HL-60 (cell line): ENCODE data around the gene DSE.

Experiments used
- DNase-seq, 2 experiments: peaks; one replicate each; pipeline ENCODE4 v3.0.0-alpha.2; 2010 to 2020; ENCODE audit warnings: low read depth in 1 of 2, low spot score in 1 of 2
- H3K27ac ChIP-seq: fragments of 250-450 bp; sonication (Bioruptor Pico); replicated peaks from 2 replicates; pipeline ENCODE4 v1.5.1; 2020; ENCODE audit warnings: mild to moderate bottlenecking, moderate library complexity
- H3K27me3 ChIP-seq: fragments of 250-450 bp; sonication (Bioruptor Pico); 2 replicates; pipeline ENCODE4 v1.5.1; 2021; ENCODE audit warnings: mild to moderate bottlenecking, moderate library complexity; ENCODE audit not compliant: insufficient read depth, poor library complexity, severe bottlenecking
- H3K4me3 ChIP-seq: replicated peaks from 2 replicates; pipeline ENCODE4 v1.5.1; 2011; ENCODE audit warnings: mild to moderate bottlenecking, control low read depth, low read length; ENCODE audit not compliant: insufficient read depth
- GABPA ChIP-seq: IDR thresholded peaks from 2 replicates; pipeline ENCODE4 v1.6.1; 2012; ENCODE audit warnings: low read depth
- POLR2AphosphoS5 ChIP-seq: IDR thresholded peaks from 2 replicates; pipeline ENCODE4 v1.6.1; 2012; ENCODE audit warnings: low read depth
- SPI1 ChIP-seq: IDR thresholded peaks from 2 replicates; pipeline ENCODE4 v1.6.1; 2012; ENCODE audit warnings: low read depth, mild to moderate bottlenecking, borderline replicate concordance
- TF ChIP-seq, protein P1 (sequence below): IDR thresholded peaks from 2 replicates; pipeline ENCODE4 v1.6.1; 2012; ENCODE audit warnings: low read depth; ENCODE audit not compliant: insufficient replicate concordance
- TF ChIP-seq, protein P2 (sequence below): IDR thresholded peaks from one replicate; pipeline ENCODE4 v1.5.1; 2011; ENCODE audit warnings: low read length, control low read depth, inconsistent platforms; ENCODE audit not compliant: insufficient read depth

DSE gene

DNA sequence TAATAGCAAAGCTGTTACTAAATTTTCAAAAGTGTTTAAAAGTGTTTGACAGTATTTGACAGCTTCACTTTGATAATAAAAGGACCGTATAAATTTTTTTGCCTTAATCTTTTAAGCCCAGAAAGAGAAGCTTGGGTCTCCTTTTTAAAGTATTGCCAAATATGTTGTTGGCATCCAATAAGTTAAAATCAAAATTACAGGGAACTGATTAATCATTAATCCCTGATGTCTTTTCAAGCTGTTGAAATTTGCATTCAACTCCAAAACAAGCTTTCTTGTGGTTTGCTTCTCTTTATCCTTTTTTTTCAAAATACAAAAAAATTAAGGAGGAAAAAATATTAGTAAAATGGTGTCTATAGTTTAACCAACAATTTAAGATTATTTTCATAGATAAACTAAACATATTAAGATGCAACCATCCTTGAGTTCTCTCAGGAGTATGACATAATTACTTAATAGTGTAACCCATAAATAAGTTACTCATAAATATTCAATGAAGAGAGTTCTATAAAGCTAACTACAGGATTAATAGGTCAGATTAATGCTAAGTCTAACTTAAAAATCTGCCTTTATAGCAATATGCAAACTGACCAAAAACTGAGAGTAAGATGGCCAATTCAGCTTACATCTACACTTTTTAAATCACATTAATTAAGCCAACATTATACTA lies 63.4 kb downstream of the DSE start:
- H3K27me3 ChIP-seq, result no peaks in the 10 kb centered on the region
- H3K4me3 ChIP-seq, result no peak overlapping the region
- no peak for DNase-seq
- TF ChIP-seq POLR2AphosphoS5, result no peak
- no peak for TF ChIP-seq SPI1
- H3K27ac ChIP-seq, result no peak overlapping the region

DNA sequence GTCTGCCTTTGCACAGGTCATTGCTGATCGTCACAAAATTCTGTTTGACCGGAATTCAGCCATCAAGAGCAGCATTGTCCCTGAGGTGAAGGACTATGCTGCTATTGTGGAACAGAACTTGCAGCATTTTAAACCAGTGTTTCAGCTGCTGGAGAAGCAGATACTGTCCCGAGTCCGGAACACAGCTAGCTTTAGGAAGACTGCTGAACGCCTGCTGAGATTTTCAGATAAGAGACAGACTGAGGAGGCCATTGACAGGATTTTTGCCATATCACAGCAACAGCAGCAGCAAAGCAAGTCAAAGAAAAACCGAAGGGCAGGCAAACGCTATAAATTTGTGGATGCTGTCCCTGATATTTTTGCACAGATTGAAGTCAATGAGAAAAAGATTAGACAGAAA lies 65.8 kb downstream of the DSE start:
- no peak for DNase-seq
- no peak for TF ChIP-seq POLR2AphosphoS5
- TF ChIP-seq, protein P1, sequence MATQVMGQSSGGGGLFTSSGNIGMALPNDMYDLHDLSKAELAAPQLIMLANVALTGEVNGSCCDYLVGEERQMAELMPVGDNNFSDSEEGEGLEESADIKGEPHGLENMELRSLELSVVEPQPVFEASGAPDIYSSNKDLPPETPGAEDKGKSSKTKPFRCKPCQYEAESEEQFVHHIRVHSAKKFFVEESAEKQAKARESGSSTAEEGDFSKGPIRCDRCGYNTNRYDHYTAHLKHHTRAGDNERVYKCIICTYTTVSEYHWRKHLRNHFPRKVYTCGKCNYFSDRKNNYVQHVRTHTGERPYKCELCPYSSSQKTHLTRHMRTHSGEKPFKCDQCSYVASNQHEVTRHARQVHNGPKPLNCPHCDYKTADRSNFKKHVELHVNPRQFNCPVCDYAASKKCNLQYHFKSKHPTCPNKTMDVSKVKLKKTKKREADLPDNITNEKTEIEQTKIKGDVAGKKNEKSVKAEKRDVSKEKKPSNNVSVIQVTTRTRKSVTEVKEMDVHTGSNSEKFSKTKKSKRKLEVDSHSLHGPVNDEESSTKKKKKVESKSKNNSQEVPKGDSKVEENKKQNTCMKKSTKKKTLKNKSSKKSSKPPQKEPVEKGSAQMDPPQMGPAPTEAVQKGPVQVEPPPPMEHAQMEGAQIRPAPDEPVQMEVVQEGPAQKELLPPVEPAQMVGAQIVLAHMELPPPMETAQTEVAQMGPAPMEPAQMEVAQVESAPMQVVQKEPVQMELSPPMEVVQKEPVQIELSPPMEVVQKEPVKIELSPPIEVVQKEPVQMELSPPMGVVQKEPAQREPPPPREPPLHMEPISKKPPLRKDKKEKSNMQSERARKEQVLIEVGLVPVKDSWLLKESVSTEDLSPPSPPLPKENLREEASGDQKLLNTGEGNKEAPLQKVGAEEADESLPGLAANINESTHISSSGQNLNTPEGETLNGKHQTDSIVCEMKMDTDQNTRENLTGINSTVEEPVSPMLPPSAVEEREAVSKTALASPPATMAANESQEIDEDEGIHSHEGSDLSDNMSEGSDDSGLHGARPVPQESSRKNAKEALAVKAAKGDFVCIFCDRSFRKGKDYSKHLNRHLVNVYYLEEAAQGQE, result no peak
- TF ChIP-seq, protein P2, sequence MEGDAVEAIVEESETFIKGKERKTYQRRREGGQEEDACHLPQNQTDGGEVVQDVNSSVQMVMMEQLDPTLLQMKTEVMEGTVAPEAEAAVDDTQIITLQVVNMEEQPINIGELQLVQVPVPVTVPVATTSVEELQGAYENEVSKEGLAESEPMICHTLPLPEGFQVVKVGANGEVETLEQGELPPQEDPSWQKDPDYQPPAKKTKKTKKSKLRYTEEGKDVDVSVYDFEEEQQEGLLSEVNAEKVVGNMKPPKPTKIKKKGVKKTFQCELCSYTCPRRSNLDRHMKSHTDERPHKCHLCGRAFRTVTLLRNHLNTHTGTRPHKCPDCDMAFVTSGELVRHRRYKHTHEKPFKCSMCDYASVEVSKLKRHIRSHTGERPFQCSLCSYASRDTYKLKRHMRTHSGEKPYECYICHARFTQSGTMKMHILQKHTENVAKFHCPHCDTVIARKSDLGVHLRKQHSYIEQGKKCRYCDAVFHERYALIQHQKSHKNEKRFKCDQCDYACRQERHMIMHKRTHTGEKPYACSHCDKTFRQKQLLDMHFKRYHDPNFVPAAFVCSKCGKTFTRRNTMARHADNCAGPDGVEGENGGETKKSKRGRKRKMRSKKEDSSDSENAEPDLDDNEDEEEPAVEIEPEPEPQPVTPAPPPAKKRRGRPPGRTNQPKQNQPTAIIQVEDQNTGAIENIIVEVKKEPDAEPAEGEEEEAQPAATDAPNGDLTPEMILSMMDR, result no peak
- no peak for TF ChIP-seq SPI1
- TF ChIP-seq GABPA, result no peak
- no peak overlapping the region for H3K27ac ChIP-seq
- no peaks in the 10 kb centered on the region for H3K27me3 ChIP-seq
- H3K4me3 ChIP-seq, result no peak overlapping the region

DNA sequence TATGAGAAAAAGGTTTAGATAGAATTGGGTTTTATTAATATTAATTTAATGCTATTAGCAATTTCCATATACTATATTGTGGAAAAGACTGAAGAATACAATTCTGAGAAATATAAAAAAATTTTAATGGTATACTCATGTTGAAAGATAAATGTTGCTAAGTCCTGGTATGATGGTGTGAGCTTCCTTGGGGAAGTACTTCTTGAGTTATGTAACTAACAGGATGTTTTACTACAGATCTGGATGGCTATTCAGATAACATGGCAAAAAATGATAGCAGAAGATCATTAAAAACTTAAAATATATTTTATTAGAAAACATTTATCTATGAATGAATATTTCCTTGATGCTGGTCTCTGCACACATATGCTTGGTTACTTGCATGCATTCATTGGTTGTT lies 66.9 kb downstream of the DSE start:
- Histone ChIP-seq H3K27me3 (no peaks in the 10 kb centered on the region), H3K27ac (no peak overlapping the region), H3K4me3 (no peak overlapping the region)
- no peak for TF ChIP-seq POLR2AphosphoS5
- TF ChIP-seq, protein P2, result no peak
- no peak for TF ChIP-seq GABPA
- no peak for TF ChIP-seq SPI1
- TF ChIP-seq, protein P1, result no peak
- no peak for DNase-seq

DNA sequence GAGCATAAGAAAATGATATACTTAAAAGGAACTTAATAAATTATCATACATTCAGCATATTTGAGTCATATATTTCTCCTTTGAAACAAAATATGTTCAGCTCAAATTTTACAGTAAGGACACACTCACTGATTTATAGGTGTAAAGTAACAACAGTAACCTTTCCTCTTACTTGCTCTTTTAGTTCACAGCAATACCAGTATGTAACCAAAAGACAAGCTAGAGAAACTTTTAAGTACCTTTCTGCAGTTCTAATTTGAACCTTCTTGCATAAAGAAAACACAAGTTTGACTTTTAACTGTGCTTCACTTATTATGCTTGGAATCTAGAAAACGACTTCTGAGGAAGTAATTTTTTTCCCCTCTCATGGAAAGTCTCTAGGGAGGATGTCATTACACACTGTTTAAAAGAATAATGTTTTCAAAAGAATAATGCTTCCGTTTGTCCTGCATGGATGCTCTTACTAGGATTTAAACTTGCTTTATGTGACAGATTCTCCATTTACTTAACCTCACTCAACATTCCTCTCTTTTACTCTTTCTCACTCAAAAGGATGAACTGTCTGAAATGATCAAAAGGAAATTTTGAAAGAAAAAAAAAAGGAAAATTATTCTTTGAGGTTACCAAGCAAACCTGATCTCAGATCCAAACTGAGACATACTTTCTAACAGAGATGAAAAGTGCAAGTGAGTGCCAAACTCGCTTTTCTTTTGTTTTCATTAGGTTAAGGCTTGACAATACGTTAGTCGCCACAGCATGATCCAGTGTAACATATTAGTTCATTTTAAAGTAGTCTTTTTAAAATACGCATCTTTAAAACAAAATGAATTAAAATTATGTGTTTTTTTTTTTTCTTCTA lies 68.1 kb downstream of the DSE start:
- H3K27me3 ChIP-seq, result no peaks in the 10 kb centered on the region
- TF ChIP-seq, protein P2, result no peak
- no peak for TF ChIP-seq POLR2AphosphoS5
- no peak for TF ChIP-seq GABPA
- TF ChIP-seq SPI1, result no peak
- TF ChIP-seq, protein P1, result no peak
- H3K4me3 ChIP-seq, result no peak overlapping the region
- DNase-seq, result no peak
- H3K27ac ChIP-seq, result no peak overlapping the region
